Pancreas (tissue), 10 donors: ENCODE results near the gene KCNQ5. TPM values are rescaled to one million over a fixed set of nuclear protein-coding genes. Genes with fewer than 3 reads are reported as not detected.

Experiments used
- ATAC-seq, 4 donors: fragments of 200-7000 bp; cut with Tn5 transposase; one replicate each; pipeline versions ENCODE4 v1.8.0 to v1.9.1; 2020; ENCODE audit warnings: mild to moderate bottlenecking in 4 of 4, moderate library complexity in 4 of 4
- DNase-seq, 6 donors: peaks; one replicate each; pipeline ENCODE4 v3.0.0-alpha.2; 2020
- FAIRE-seq: peaks from 2 replicates; lab custom pipeline; 2012; peaks lifted over from hg19 to GRCh38; lab: Jason Lieb, UNC
- H3K27ac ChIP-seq, 4 donors: fragments of 200-600 bp; sonication (generic); 1 replicate in 3 of 4; 2 replicates in 1 of 4; pipeline versions ENCODE4 v1.5.0 to v1.8.0; 2020
- H3K27me3 ChIP-seq, 4 donors: fragments of 200-600 bp; one replicate each; pipeline ENCODE4 v1.8.0; 2021
- H3K36me3 ChIP-seq, 3 donors: fragments of 200-600 bp; sonication (generic) in 1 of 3; one replicate each; pipeline versions ENCODE4 v1.5.0 to v1.8.0; 2020 to 2021
- H3K4me1 ChIP-seq, 3 donors: fragments of 200-600 bp; one replicate each; pipeline ENCODE4 v1.8.0; 2021
- H3K4me3 ChIP-seq, 4 donors: fragments of 200-600 bp; sonication (generic) in 2 of 4; one replicate each; pipeline versions ENCODE4 v1.5.0 to v1.8.0; 2020 to 2021
- H3K9me3 ChIP-seq, 4 donors: fragments of 200-600 bp; one replicate each; pipeline ENCODE4 v1.8.0; 2021
- whole genome bisulfite sequencing, 2 donors: extraction: QIAGEN DNeasy Blood & Tissue Kit; methylation state at CpG; one replicate each; pipeline ENCODE4 v1.1.7; 2013; 5-methylcytosine and 5-hydroxymethylcytosine counted together
- intact Hi-C, 3 donors: fragments of 100-400 bp; cut with DNase I; formaldehyde crosslinking; loops; one replicate each; pipeline versions ENCODE4 v1.11.1 to v1.14.2; 2022
- polyA plus RNA-seq, 2 donors: library from polyadenylated mRNA; stranded (reverse); fragments of 200-250 nt; gene quantifications; one replicate each; pipeline ENCODE4 v1.2.3, GENCODE V29; 2013
- total RNA-seq, 6 donors: library from RNA; stranded (reverse); fragmentation: NEBNext Ultra II Directional in 4 of 6; extraction: Animal tissue kit (Norgen Biotek cat#: 25700) in 4 of 6; gene quantifications; one replicate each; pipeline versions ENCODE4 v1.2.1 to v1.2.4, GENCODE V29; 2021 to 2023
- TF ChIP-seq, protein P1 (sequence below), 4 donors: fragments of 200-600 bp; sonication (generic) in 3 of 4; IDR thresholded peaks; one replicate each; pipeline versions ENCODE4 v1.5.0 to v1.8.0; 2021; ENCODE audit warnings: antibody characterized with exemption in 4 of 4
- donor health status: healthy with polysubstance abuse.
- donor health status: DM: no; HTN: no; CAD: no; lungs with moderate emphysema.
- donor health status: DM: no; HTN: no; CAD: no.
- donor health status: control.
- donor health status: control.
- donor health status: Bipolar disorder and iron deficiency.
- donor health status: DM: yes; HTN: yes; CAD: no.
- donor health status: DM: no; HTN: no; CAD: no.
- donor health status: DM: no; HTN: no; CAD: no.
- donor health status: DM: yes; HTN: yes; CAD: no.

Gene KCNQ5
- total and polyA plus RNA-seq, 8 donors: 0.03 to 1.1 (median 0.13) TPM

DNA sequence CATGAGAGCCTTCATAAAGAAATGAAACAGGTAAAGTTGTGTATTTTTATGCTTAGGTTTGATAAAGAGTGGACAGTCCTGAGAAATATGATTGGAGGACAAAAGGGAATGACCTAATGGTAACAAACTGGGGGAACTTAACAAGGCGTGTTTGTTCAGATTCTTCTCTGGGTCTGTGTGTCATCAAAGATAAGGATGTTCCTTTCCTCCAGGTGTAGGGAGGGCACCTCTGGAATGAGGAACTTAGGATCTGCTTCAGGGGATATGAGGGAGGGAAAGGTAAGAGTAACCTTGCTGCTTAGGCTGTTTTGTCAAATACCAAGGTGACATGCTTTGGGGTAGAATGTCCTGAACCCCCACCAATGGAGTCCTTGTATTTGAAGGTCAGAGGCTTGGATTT lies 291.9 kb downstream of the KCNQ5 start:
- no peak for DNase-seq
- intact Hi-C loops: no loop called here
- TF ChIP-seq, protein P1, sequence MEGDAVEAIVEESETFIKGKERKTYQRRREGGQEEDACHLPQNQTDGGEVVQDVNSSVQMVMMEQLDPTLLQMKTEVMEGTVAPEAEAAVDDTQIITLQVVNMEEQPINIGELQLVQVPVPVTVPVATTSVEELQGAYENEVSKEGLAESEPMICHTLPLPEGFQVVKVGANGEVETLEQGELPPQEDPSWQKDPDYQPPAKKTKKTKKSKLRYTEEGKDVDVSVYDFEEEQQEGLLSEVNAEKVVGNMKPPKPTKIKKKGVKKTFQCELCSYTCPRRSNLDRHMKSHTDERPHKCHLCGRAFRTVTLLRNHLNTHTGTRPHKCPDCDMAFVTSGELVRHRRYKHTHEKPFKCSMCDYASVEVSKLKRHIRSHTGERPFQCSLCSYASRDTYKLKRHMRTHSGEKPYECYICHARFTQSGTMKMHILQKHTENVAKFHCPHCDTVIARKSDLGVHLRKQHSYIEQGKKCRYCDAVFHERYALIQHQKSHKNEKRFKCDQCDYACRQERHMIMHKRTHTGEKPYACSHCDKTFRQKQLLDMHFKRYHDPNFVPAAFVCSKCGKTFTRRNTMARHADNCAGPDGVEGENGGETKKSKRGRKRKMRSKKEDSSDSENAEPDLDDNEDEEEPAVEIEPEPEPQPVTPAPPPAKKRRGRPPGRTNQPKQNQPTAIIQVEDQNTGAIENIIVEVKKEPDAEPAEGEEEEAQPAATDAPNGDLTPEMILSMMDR (IDR thresholded peaks at IDR 0.05): no peak
- no peaks in the 10 kb centered on the region for H3K4me1 ChIP-seq
- no peaks in the 10 kb centered on the region for H3K27me3 ChIP-seq
- no peak overlapping the region for H3K27ac ChIP-seq
- H3K9me3 ChIP-seq: no peaks in the 10 kb centered on the region
- FAIRE-seq: no peak
- ATAC-seq: no peak
- WGBS, 2 donors: 85% methylated on average over 1 of the region's 1 CpG
- no peaks in the 10 kb centered on the region for H3K36me3 ChIP-seq
- H3K4me3 ChIP-seq: no peak overlapping the region

DNA sequence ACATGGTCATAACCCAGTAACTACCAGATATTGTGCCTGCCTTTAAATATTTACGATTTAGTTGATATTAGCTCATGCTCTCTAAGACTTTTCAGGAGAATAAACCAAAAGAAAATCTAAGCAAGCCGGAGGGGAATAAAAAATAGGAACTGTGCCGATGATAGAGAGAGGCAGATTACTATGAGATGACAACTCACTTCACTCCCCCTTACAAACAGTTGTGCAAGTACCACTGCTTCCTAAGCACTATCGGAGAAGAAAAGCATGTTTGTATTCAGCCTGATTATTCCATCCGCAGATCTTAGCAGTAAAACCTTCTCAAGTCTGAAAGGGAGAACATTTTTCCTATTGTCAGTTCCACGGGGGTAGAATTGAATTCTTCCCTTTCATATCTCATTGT lies 294.4 kb downstream of the KCNQ5 start:
- intact Hi-C loops: no loop called here
- H3K27me3 ChIP-seq: no peaks in the 10 kb centered on the region
- H3K27ac ChIP-seq: no peak overlapping the region
- no peaks in the 10 kb centered on the region for H3K36me3 ChIP-seq
- DNase-seq (no peak), FAIRE-seq (no peak), ATAC-seq (no peak)
- no peaks in the 10 kb centered on the region for H3K9me3 ChIP-seq
- H3K4me1 ChIP-seq: no peaks in the 10 kb centered on the region
- no peak overlapping the region for H3K4me3 ChIP-seq
- 75 to 80% methylated on average over 6 of the region's 6 CpGs for WGBS, 2 donors
- TF ChIP-seq, protein P1 (IDR thresholded peaks at IDR 0.05): no peak

DNA sequence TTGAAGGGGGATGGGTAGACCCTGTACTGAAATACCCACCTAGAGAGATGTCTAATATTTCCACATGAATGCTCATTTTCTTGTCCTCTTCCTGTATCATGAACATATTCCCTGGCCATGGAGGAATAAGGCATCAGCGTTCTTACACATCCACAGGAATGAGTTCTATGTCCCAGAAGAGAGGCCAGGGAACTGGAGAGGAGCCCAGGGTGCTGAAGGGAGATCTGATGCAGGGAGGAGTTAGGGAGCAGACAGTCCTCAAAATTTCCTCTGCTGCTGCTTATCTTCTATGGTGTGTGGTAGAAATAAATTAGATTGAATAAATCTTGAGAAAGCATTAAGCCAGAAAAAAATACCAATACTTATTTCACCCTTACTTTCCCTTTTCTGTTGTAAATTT lies 295.0 kb downstream of the KCNQ5 start:
- 78 to 92% methylated on average over 1 of the region's 1 CpG for WGBS, 2 donors
- ATAC-seq (no peak), FAIRE-seq (no peak), DNase-seq (no peak)
- no peak overlapping the region for H3K27ac ChIP-seq
- TF ChIP-seq, protein P1 (IDR thresholded peaks at IDR 0.05): no peak
- no peaks in the 10 kb centered on the region for H3K36me3 ChIP-seq
- no peaks in the 10 kb centered on the region for H3K4me1 ChIP-seq
- intact Hi-C loops: no loop called here
- H3K4me3 ChIP-seq: no peak overlapping the region
- no peaks in the 10 kb centered on the region for H3K9me3 ChIP-seq
- H3K27me3 ChIP-seq: no peaks in the 10 kb centered on the region

DNA sequence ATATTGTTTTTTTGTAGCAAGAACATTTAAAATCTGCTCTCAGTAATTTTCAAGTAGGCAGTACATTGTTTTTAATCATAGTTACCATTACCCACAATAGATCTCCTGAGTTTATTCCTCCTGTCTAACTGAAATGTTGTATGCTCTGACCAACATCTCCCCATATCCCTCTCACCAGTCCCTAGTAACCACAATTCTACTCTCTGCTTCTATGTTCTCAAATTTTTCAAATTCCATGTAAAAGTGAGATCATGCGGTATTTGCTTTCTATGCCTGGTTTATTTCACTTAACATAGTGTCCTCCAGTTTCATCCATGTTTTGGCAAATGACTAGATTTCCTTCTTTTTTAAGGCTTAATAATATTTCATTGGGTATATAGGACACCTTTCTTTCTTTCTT lies 300.5 kb downstream of the KCNQ5 start:
- H3K4me3 ChIP-seq: no peak overlapping the region
- H3K9me3 ChIP-seq: no peaks in the 10 kb centered on the region
- no peaks in the 10 kb centered on the region for H3K27me3 ChIP-seq
- no peaks in the 10 kb centered on the region for H3K4me1 ChIP-seq
- no peak overlapping the region for H3K27ac ChIP-seq
- DNase-seq (no peak), FAIRE-seq (no peak), ATAC-seq (no peak)
- WGBS, 2 donors: 93 to 96% methylated on average over 1 of the region's 1 CpG
- no peaks in the 10 kb centered on the region for H3K36me3 ChIP-seq
- TF ChIP-seq, protein P1 (IDR thresholded peaks at IDR 0.05): no peak
- intact Hi-C loops: loop anchor here in 1 of 3 donors (5.0 kb wide), 1 partner anchor 40 kb away; no protein-coding TSS in a partner anchor

DNA sequence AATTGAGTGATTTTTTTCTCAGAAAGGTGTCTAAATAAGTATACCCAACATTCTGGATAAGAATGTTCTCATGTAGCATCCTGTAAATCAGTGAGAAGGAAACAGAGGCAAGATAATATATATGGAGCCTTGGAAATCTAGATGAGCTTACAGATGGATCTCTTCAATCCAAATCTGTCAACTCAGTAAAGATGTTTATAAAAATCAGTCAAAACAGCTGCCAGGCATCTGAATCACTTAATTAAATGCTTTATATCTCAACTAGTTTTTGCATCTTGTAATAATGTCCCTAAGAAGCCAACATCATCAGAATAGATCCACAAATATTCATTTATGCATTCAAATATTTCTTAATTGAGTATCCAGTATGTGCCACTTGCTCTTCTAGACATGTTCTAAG lies 303.3 kb downstream of the KCNQ5 start:
- H3K27ac ChIP-seq: no peak overlapping the region
- H3K4me3 ChIP-seq: no peak overlapping the region
- DNase-seq (no peak), FAIRE-seq (no peak), ATAC-seq (no peak)
- H3K27me3 ChIP-seq: no peaks in the 10 kb centered on the region
- no peaks in the 10 kb centered on the region for H3K36me3 ChIP-seq
- no peaks in the 10 kb centered on the region for H3K9me3 ChIP-seq
- intact Hi-C loops: no loop called here
- TF ChIP-seq, protein P1 (IDR thresholded peaks at IDR 0.05): no peak
- H3K4me1 ChIP-seq: no peaks in the 10 kb centered on the region
